SK-N-SH treated with all-trans-retinoic acid at 6 μM for 48 hours (cell line): Measurements from ENCODE around the gene VCL.

ENCODE experiments used
- ARNTL ChIP-seq: fragments of 450-650 bp; formaldehyde crosslinking; IDR thresholded peaks from 2 replicates; pipeline ENCODE4 v1.5.0; 2020; ENCODE audit warnings: low read depth, mild to moderate bottlenecking, moderate library complexity, borderline replicate concordance
- ESRRG ChIP-seq: fragments of 250-450 bp; sonication (Bioruptor Pico); IDR thresholded peaks from 2 replicates; pipeline ENCODE4 v1.6.1; 2021; ENCODE audit warnings: mild to moderate bottlenecking
- PATZ1 ChIP-seq: fragments of 250-450 bp; sonication (Bioruptor Pico); IDR thresholded peaks from 2 replicates; pipeline ENCODE4 v1.8.0; 2020; ENCODE audit warnings: mild to moderate bottlenecking, moderate library complexity, borderline replicate concordance
- TSHZ2 ChIP-seq: fragments of 250-450 bp; sonication (Bioruptor Pico); IDR thresholded peaks from 2 replicates; pipeline ENCODE4 v1.5.0; 2020; ENCODE audit warnings: mild to moderate bottlenecking, moderate library complexity
- ZC3H10 ChIP-seq: fragments of 250-450 bp; sonication (Bioruptor Pico); IDR thresholded peaks from 2 replicates; pipeline ENCODE4 v1.5.1; 2021; ENCODE audit warnings: mild to moderate bottlenecking, moderate library complexity
- ZFP30 ChIP-seq: fragments of 450-650 bp; formaldehyde crosslinking; IDR thresholded peaks from 2 replicates; pipeline ENCODE4 v1.5.0; 2022; ENCODE audit warnings: mild to moderate bottlenecking, moderate library complexity
- ZNF565 ChIP-seq: fragments of 450-650 bp; formaldehyde crosslinking; conservative IDR thresholded peaks from 2 replicates; pipeline ENCODE4 v1.5.0; 2020; ENCODE audit warnings: low read depth, mild to moderate bottlenecking, moderate library complexity

- TF ChIP-seq ZNF565 = no peak
- TF ChIP-seq ZFP30 (CRISPR knock-in tag) = no peak
- TF ChIP-seq TSHZ2 = no peak
- no peak for TF ChIP-seq ARNTL
- no peak for TF ChIP-seq ESRRG
- TF ChIP-seq PATZ1 (CRISPR knock-in tag) = no peak
- TF ChIP-seq ZC3H10 = no peak
These were observed 159.0 kb downstream of the VCL start for GRCh38 chr10:74156919-74157289.
